ENCODE results near the gene PEAK3. TPM values are rescaled to one million over a fixed set of nuclear protein-coding genes. Genes with fewer than 3 reads are reported as not detected.
A peak's percentile ranks its signal among the peaks of the same experiment; 100 is the strongest.

The PEAK3 gene
- total RNA-seq, result not detected in 2 replicates

GRCh38 chr19:2282062-2282861, at the start of gene PEAK3:
PEAK3 (minus strand) TSS chr19:2282175; CDS start chr19:2280931, 1,244 bp downstream.
- Histone ChIP-seq H3K4me3 (ENCODE audit: low read depth, low read length) (no peak within 1 kb of the TSS), H3K36me3 (ENCODE audit: control insufficient read depth, insufficient read depth, low read length) (no peaks in the 10 kb centered on the region), H3K27me3 (ENCODE audit: control insufficient read depth, insufficient read depth, low read length) (peaks cover 4% of the 10 kb centered on the region)
- no peak for TF ChIP-seq CTCF (IDR thresholded peaks at IDR 0.05; ENCODE audit: insufficient read depth, low read length, severe bottlenecking)
- no peak for FAIRE-seq
- DNase-seq (ENCODE audit: low read depth), result no peak

DNA sequence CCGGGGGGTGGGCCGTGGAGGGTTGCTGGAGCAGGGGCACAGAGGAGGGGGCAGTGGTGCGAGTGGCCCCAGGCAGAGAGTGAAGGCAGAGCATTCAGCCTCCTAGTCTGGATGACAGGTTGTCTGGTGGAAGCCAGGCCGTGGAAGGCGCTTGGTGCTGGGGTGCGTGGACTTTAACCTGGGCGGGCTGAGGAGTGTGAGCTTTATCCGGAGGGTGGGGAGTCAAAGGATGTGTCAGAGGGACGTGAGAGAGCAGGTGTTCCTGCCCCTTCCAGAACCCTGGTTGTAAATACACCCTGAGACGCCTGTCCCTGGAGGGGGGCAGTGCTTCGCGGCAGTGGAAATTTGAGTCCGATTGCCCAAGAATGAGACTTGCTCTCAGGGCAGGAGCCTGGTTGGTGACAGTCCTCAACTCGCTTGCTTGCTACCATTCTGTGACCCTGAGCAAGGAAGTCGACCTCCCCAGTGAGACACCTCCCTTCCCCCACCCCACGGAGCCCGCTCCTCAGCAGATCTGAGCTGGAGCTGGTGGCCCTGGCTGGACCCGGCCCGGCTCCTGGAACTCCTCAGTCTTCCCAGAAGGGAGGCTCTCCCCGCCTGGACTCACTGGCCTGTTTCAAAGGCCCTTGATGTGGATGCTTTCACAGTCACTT, 48.8 kb upstream of the PEAK3 start:
- no peak for TF ChIP-seq CTCF (IDR thresholded peaks at IDR 0.05; ENCODE audit: insufficient read depth, low read length, severe bottlenecking)
- FAIRE-seq, result no peak

DNA sequence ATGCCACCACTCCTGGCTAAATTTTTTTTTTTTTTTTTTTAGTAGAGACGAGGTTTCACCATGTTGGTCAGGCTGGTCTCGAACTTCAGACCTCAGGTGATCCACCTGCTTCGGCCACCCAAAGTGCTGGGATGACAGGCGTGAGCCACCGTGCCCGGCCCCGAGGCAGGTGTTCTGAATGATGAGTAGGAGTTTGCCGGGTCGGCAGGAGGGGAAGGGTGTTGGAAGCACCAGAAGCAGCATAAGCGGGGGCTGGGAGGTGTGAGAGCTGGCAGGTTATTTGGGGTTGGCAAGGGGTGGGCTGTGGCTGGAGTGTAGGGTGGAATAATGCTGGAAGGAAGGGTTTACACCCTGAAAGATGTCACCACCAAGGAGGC, 48.3 kb upstream of the PEAK3 start:
- peaks cover 5% of the 10 kb centered on the region for H3K36me3 ChIP-seq (ENCODE audit: control insufficient read depth, insufficient read depth, low read length)
- no peak for TF ChIP-seq CTCF (IDR thresholded peaks at IDR 0.05; ENCODE audit: insufficient read depth, low read length, severe bottlenecking)
- H3K4me3 ChIP-seq (ENCODE audit: low read depth, low read length), result no peak overlapping the region
- H3K27me3 ChIP-seq (ENCODE audit: control insufficient read depth, insufficient read depth, low read length), result no peaks in the 10 kb centered on the region
- DNase-seq (ENCODE audit: low read depth) (no peak), FAIRE-seq (no peak)

More for the DNA sequence above, 48.8 kb upstream of the PEAK3 start:
- H3K36me3 ChIP-seq (ENCODE audit: control insufficient read depth, insufficient read depth, low read length), result peaks cover 5% of the 10 kb centered on the region
- H3K27me3 ChIP-seq (ENCODE audit: control insufficient read depth, insufficient read depth, low read length), result no peaks in the 10 kb centered on the region
- H3K4me3 ChIP-seq (ENCODE audit: low read depth, low read length), result no peak overlapping the region
- DNase-seq (ENCODE audit: low read depth), result no peak

DNA sequence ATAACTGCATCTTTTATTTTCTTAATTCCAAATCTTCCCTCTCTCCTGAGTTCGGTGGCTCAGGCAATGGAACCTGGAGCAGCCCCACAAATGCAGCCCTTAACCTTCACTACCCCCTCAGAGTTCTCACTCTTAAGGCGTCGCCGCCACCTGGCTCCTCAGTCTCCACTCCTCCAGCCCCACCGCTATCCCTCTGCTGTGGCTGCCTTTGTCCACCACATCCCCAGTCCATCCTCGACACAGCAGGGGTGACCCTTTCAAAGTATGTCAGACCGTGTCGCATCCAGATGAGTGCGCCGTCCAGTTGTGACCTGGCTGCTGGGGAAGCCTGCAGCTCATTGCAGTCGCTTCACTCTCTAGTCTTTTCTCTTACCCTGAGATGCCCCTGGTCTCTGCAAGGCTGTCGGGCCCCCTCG, 47.5 kb upstream of the PEAK3 start:
- Histone ChIP-seq H3K27me3 (ENCODE audit: control insufficient read depth, insufficient read depth, low read length) (no peaks in the 10 kb centered on the region), H3K4me3 (ENCODE audit: low read depth, low read length) (peak overlapping the region; percentile 88), H3K36me3 (ENCODE audit: control insufficient read depth, insufficient read depth, low read length) (peaks cover 8% of the 10 kb centered on the region)
- DNase-seq (ENCODE audit: low read depth) (no peak), FAIRE-seq (no peak)
- no peak for TF ChIP-seq CTCF (IDR thresholded peaks at IDR 0.05; ENCODE audit: insufficient read depth, low read length, severe bottlenecking)

DNA sequence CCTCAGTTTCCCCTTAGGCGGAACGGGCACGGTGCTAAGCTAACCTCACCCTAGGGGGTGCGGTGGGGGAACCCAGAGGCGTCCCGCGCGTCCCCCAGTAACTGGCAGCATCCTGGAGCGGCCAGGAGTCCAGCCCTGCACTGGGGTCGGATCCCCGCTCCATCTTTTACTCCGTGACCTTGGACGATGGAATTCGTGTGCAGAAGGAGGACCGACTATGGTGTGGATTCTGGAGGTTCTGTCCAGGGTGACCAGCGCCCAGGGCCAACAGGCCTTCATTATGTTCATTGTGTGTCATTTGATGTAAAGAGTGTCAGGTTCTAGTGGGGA, 47.1 kb upstream of the PEAK3 start:
- peak overlapping the region; percentile 88 for H3K4me3 ChIP-seq (ENCODE audit: low read depth, low read length)
- no peak for TF ChIP-seq CTCF (IDR thresholded peaks at IDR 0.05; ENCODE audit: insufficient read depth, low read length, severe bottlenecking)
- FAIRE-seq (no peak), DNase-seq (ENCODE audit: low read depth) (no peak)
- no peaks in the 10 kb centered on the region for H3K27me3 ChIP-seq (ENCODE audit: control insufficient read depth, insufficient read depth, low read length)
- peaks cover 11% of the 10 kb centered on the region for H3K36me3 ChIP-seq (ENCODE audit: control insufficient read depth, insufficient read depth, low read length)

Data from bronchial epithelial cell (primary cell).